ENCODE results near the gene PNN.

Gene PNN

DNA sequence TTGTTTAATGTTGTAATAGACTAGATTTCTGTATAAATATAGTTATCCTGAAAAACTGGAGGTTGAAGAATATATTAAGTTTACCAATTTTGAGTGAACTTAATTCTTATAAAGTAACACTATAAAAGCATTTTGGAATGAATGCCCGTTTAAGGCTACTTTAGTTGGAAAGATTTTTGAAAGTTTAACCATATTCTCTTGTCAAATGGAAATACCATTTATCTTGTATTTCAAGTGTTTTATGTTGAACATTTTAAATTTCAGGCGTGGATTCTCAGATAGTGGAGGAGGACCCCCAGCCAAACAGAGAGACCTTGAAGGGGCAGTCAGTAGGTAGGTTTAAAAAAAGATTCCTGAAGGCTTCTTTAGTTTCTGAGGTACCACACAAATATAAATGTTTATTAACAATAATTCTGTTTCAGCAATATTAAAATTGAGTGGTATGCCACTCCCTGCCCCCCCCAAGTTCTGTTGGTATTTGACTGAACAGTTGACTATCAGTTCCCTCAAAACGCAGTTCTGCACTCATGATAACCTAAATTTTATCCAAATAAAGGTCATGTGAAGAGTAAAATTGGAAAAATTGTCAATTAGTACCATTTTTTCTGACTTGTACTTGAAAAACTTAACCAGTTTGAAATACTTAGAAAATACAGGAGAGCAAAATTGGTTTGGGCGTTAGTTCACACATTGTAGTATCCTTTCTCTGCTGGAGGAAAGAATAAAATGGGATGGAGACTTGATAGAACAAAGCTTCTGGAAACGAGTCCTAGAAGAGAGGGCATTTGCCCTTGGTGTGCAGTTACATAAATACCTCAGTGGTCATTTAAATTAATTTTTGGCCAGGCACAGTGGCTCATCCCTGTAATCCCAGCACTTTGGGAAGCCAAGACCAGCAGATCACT is 1.5 kb downstream of the PNN start:
- no peak overlapping the region for H2BK120ac ChIP-seq (ENCODE audit: insufficient read depth, low read length, poor library complexity)
- no peak overlapping the region for H3K4me2 ChIP-seq (ENCODE audit: low read length)
- no peak overlapping the region for H3K27ac ChIP-seq (ENCODE audit: low read depth, low read length)
- H3K79me1 ChIP-seq (ENCODE audit: low read length): peaks cover 11% of the 10 kb centered on the region
- WGBS (ENCODE audit: extremely low coverage, insufficient coverage, insufficient read length): no CpG with 5 or more reads among the region's 5 CpGs
- peaks cover 23 to 33% of the 10 kb centered on the region in 2 experiments for H3K36me3 ChIP-seq (ENCODE audit: control insufficient read depth in 1 of 2, insufficient read depth in 2 of 2, low read length in 2 of 2)
- no peak overlapping the region for H2BK12ac ChIP-seq (ENCODE audit: low read length)
- no peak overlapping the region for H3K14ac ChIP-seq (ENCODE audit: low read length)
- no peak overlapping the region for H3K4me3 ChIP-seq (ENCODE audit: low read depth, low read length)
- no peak overlapping the region for H4K8ac ChIP-seq (ENCODE audit: low read depth, low read length)
- H2AK5ac ChIP-seq (ENCODE audit: low read length): no peak overlapping the region
- H4K12ac ChIP-seq (ENCODE audit: low read depth, low read length): no peak overlapping the region
- peaks cover 0 to 2% of the 10 kb centered on the region in 2 experiments for H3K4me1 ChIP-seq (ENCODE audit: control insufficient read depth in 1 of 2, insufficient read depth in 2 of 2, low read length in 2 of 2)
- H3K4ac ChIP-seq (ENCODE audit: low read depth, low read length): peak overlapping the region; percentile 33
- DNase-seq: no peak
- no peak overlapping the region for H4K91ac ChIP-seq (ENCODE audit: low read depth, low read length)
- H2BK5ac ChIP-seq (ENCODE audit: low read depth, low read length, poor library complexity): no peak overlapping the region
- H3K23ac ChIP-seq (ENCODE audit: low read length): no peak overlapping the region
- peaks cover 2% of the 10 kb centered on the region for H3K9me3 ChIP-seq (ENCODE audit: insufficient read depth, low read depth, low read length)
- no peaks in the 10 kb centered on the region for H3K27me3 ChIP-seq (ENCODE audit: insufficient read depth, low read length)
- H2AFZ ChIP-seq (ENCODE audit: insufficient read depth, low read length, poor library complexity): no peak overlapping the region
- H3K18ac ChIP-seq (ENCODE audit: low read length): peak overlapping the region; percentile 11
- peaks cover 8% of the 10 kb centered on the region for H3K79me2 ChIP-seq (ENCODE audit: control insufficient read depth, insufficient read depth, low read length, poor library complexity)
- H3K9ac ChIP-seq (ENCODE audit: low read length): no peak overlapping the region

DNA sequence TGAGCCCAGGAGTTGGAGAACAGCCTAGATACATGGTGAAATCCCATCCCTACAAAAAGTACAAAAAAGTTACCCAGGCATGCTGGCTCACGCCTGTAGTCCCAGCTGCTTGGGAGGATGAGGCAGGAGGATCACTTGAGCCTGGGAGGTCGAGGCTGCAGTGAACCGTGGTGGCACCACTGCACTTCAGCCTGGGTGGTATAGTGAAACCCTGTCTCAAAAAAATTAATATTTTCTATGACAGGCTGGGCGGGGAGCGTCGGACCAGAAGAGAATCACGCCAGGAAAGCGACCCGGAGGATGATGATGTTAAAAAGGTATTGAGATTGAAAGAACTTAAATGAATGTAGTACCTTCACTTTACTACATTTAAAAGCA is 2.1 kb downstream of the PNN start:
- Histone ChIP-seq H2BK5ac (ENCODE audit: low read depth, low read length, poor library complexity) (no peak overlapping the region), H3K27ac (ENCODE audit: low read depth, low read length) (no peak overlapping the region), H3K36me3 (ENCODE audit: control insufficient read depth in 1 of 2, insufficient read depth in 2 of 2, low read length in 2 of 2) (peaks cover 23 to 35% of the 10 kb centered on the region in 2 experiments), H3K4ac (ENCODE audit: low read depth, low read length) (peak overlapping the region; percentile 33), H2BK120ac (ENCODE audit: insufficient read depth, low read length, poor library complexity) (no peak overlapping the region), H4K91ac (ENCODE audit: low read depth, low read length) (no peak overlapping the region), H3K79me1 (ENCODE audit: low read length) (peaks cover 11% of the 10 kb centered on the region), H3K4me3 (ENCODE audit: low read depth, low read length) (no peak overlapping the region), H3K18ac (ENCODE audit: low read length) (peak overlapping the region; percentile 11), H3K9me3 (ENCODE audit: insufficient read depth, low read depth, low read length) (peaks cover 2% of the 10 kb centered on the region), H2AFZ (ENCODE audit: insufficient read depth, low read length, poor library complexity) (no peak overlapping the region), H4K12ac (ENCODE audit: low read depth, low read length) (no peak overlapping the region), H3K27me3 (ENCODE audit: insufficient read depth, low read length) (no peaks in the 10 kb centered on the region), H2AK5ac (ENCODE audit: low read length) (no peak overlapping the region), H3K9ac (ENCODE audit: low read length) (no peak overlapping the region), H3K79me2 (ENCODE audit: control insufficient read depth, insufficient read depth, low read length, poor library complexity) (peaks cover 8% of the 10 kb centered on the region), H3K23ac (ENCODE audit: low read length) (no peak overlapping the region), H3K14ac (ENCODE audit: low read length) (no peak overlapping the region), H3K4me1 (ENCODE audit: control insufficient read depth in 1 of 2, insufficient read depth in 2 of 2, low read length in 2 of 2) (peaks cover 0 to 2% of the 10 kb centered on the region in 2 experiments), H3K4me2 (ENCODE audit: low read length) (no peak overlapping the region), H2BK12ac (ENCODE audit: low read length) (no peak overlapping the region), H4K8ac (ENCODE audit: low read depth, low read length) (no peak overlapping the region)
- DNase-seq: no peak
- no CpG with 5 or more reads among the region's 9 CpGs for WGBS (ENCODE audit: extremely low coverage, insufficient coverage, insufficient read length)

DNA sequence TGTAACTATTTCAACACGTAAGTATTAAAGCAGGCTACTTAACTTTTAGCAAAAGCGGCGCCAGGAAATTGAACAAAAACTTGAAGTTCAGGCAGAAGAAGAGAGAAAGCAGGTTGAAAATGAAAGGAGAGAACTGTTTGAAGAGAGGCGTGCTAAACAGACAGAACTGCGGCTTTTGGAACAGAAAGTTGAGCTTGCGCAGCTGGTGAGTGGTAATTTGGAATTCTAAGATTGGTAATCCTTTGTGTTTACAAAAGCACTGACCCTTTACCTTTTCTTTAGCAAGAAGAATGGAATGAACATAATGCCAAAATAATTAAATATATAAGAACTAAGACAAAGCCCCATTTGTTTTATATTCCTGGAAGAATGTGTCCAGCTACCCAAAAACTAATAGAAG is 4.0 kb downstream of the PNN start:
- Histone ChIP-seq H2BK12ac (ENCODE audit: low read length) (no peak overlapping the region), H3K4me1 (ENCODE audit: control insufficient read depth in 1 of 2, insufficient read depth in 2 of 2, low read length in 2 of 2) (peaks cover 0 to 2% of the 10 kb centered on the region in 2 experiments), H3K18ac (ENCODE audit: low read length) (no peak overlapping the region), H3K4ac (ENCODE audit: low read depth, low read length) (no peak overlapping the region), H3K23ac (ENCODE audit: low read length) (no peak overlapping the region), H3K27me3 (ENCODE audit: insufficient read depth, low read length) (no peaks in the 10 kb centered on the region), H3K4me2 (ENCODE audit: low read length) (no peak overlapping the region), H2BK5ac (ENCODE audit: low read depth, low read length, poor library complexity) (no peak overlapping the region), H3K4me3 (ENCODE audit: low read depth, low read length) (no peak overlapping the region), H3K14ac (ENCODE audit: low read length) (no peak overlapping the region), H2AK5ac (ENCODE audit: low read length) (no peak overlapping the region), H4K91ac (ENCODE audit: low read depth, low read length) (no peak overlapping the region), H3K9me3 (ENCODE audit: insufficient read depth, low read depth, low read length) (peaks cover 2% of the 10 kb centered on the region), H3K27ac (ENCODE audit: low read depth, low read length) (no peak overlapping the region), H2AFZ (ENCODE audit: insufficient read depth, low read length, poor library complexity) (no peak overlapping the region), H4K8ac (ENCODE audit: low read depth, low read length) (no peak overlapping the region), H3K79me1 (ENCODE audit: low read length) (peaks cover 11% of the 10 kb centered on the region), H3K9ac (ENCODE audit: low read length) (no peak overlapping the region), H4K12ac (ENCODE audit: low read depth, low read length) (no peak overlapping the region), H3K36me3 (ENCODE audit: control insufficient read depth in 1 of 2, insufficient read depth in 2 of 2, low read length in 2 of 2) (peaks cover 27 to 39% of the 10 kb centered on the region in 2 experiments), H3K79me2 (ENCODE audit: control insufficient read depth, insufficient read depth, low read length, poor library complexity) (peaks cover 8% of the 10 kb centered on the region), H2BK120ac (ENCODE audit: insufficient read depth, low read length, poor library complexity) (no peak overlapping the region)
- no CpG with 5 or more reads among the region's 6 CpGs for WGBS (ENCODE audit: extremely low coverage, insufficient coverage, insufficient read length)
- DNase-seq: no peak

DNA sequence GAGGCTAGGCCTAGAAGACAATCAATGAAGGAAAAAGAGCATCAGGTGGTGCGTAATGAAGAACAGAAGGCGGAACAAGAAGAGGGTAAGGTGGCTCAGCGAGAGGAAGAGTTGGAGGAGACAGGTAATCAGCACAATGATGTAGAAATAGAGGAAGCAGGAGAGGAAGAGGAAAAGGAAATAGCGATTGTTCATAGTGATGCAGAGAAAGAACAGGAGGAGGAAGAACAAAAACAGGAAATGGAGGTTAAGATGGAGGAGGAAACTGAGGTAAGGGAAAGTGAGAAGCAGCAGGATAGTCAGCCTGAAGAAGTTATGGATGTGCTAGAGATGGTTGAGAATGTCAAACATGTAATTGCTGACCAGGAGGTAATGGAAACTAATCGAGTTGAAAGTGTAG is 5.5 kb downstream of the PNN start:
- Histone ChIP-seq H2BK12ac (ENCODE audit: low read length) (no peak overlapping the region), H3K9ac (ENCODE audit: low read length) (no peak overlapping the region), H3K4me1 (ENCODE audit: control insufficient read depth in 1 of 2, insufficient read depth in 2 of 2, low read length in 2 of 2) (peaks cover 0 to 2% of the 10 kb centered on the region in 2 experiments), H3K36me3 (ENCODE audit: control insufficient read depth in 1 of 2, insufficient read depth in 2 of 2, low read length in 2 of 2) (peaks cover 34 to 45% of the 10 kb centered on the region in 2 experiments), H4K8ac (ENCODE audit: low read depth, low read length) (no peak overlapping the region), H3K23ac (ENCODE audit: low read length) (no peak overlapping the region), H3K27ac (ENCODE audit: low read depth, low read length) (no peak overlapping the region), H2AFZ (ENCODE audit: insufficient read depth, low read length, poor library complexity) (no peak overlapping the region), H2BK120ac (ENCODE audit: insufficient read depth, low read length, poor library complexity) (no peak overlapping the region), H2BK5ac (ENCODE audit: low read depth, low read length, poor library complexity) (no peak overlapping the region), H3K4me2 (ENCODE audit: low read length) (no peak overlapping the region), H4K91ac (ENCODE audit: low read depth, low read length) (no peak overlapping the region), H2AK5ac (ENCODE audit: low read length) (no peak overlapping the region), H3K9me3 (ENCODE audit: insufficient read depth, low read depth, low read length) (peaks cover 2% of the 10 kb centered on the region), H3K79me2 (ENCODE audit: control insufficient read depth, insufficient read depth, low read length, poor library complexity) (peaks cover 3% of the 10 kb centered on the region), H3K27me3 (ENCODE audit: insufficient read depth, low read length) (no peaks in the 10 kb centered on the region), H3K79me1 (ENCODE audit: low read length) (peaks cover 1% of the 10 kb centered on the region), H3K4me3 (ENCODE audit: low read depth, low read length) (no peak overlapping the region), H4K12ac (ENCODE audit: low read depth, low read length) (no peak overlapping the region), H3K14ac (ENCODE audit: low read length) (no peak overlapping the region), H3K4ac (ENCODE audit: low read depth, low read length) (no peak overlapping the region), H3K18ac (ENCODE audit: low read length) (no peak overlapping the region)
- WGBS (ENCODE audit: extremely low coverage, insufficient coverage, insufficient read length): no CpG with 5 or more reads among the region's 5 CpGs
- no peak for DNase-seq

All from trophoblast cell (in vitro differentiated cells and primary cell).